GM10266 (cell line): Measurements from ENCODE around the gene PCSK6.

ENCODE experiments used
- DNase-seq: peaks from one replicate; pipeline ENCODE4 v3.0.0; 2012; ENCODE audit errors: extremely low spot score
- CTCF ChIP-seq: IDR thresholded peaks from 2 replicates; pipeline ENCODE4 v1.5.1; 2012; ENCODE audit warnings: mild to moderate bottlenecking, low read depth; ENCODE audit not compliant: control insufficient read depth, insufficient read depth; ENCODE audit errors: missing control alignments

PCSK6 gene

GRCh38 chr15:101522621-101523559, 33.4 kb upstream of the PCSK6 start:
- no peak for TF ChIP-seq CTCF
- DNase-seq, result no peak

GRCh38 chr15:101522091-101522490, 32.6 kb upstream of the PCSK6 start:
- no peak for TF ChIP-seq CTCF
- DNase-seq, result no peak

- DNase-seq, result no peak
- no peak for TF ChIP-seq CTCF
Observed at GRCh38 chr15:101521591-101521990, 32.1 kb upstream of the PCSK6 start.

- TF ChIP-seq CTCF, result no peak
- DNase-seq, result no peak
Observed at GRCh38 chr15:101521069-101521468, 31.6 kb upstream of the PCSK6 start.

- TF ChIP-seq CTCF, result no peak
- no peak for DNase-seq
Observed at GRCh38 chr15:101520395-101520794, 30.9 kb upstream of the PCSK6 start.

- DNase-seq, result no peak
- TF ChIP-seq CTCF, result no peak
Observed at GRCh38 chr15:101517504-101517903, 28.0 kb upstream of the PCSK6 start.

- DNase-seq, result no peak
- no peak for TF ChIP-seq CTCF
Observed at GRCh38 chr15:101514318-101514717, 24.8 kb upstream of the PCSK6 start.
